ENCODE measurements around the gene LLGL2. TPM values are rescaled to one million over a fixed set of nuclear protein-coding genes. Genes with fewer than 3 reads are reported as not detected.

Gene LLGL2
- total RNA-seq, 1 donor from 2014 or later, result 14.8 TPM

DNA sequence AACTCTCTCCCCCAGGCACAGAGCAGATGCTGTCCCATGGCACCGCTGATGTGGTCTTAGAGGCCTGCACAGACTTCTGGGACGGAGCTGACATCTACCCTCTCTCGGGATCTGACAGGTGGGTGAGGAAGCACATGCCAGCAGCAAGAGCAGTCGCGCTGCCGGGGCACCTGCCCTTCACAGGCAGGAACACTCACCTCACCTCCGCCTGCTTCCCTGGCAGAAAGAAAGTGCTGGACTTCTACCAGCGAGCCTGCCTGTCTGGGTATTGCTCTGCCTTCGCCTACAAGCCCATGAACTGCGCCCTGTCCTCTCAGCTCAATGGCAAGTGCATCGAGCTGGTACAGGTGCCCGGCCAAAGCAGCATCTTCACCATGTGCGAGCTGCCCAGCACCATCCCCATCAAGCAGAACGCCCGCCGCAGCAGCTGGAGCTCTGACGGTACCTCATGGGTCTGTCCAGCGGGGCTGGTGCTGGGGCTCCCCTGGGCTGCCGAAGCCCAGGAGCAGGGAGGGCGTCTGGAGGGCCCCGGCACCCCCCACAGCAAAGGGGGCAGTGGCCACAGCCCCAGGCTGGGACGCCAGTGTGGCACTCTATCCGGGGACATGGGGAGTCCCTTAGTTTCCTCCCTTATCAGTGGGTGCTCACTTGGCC, 31.9 kb upstream of the LLGL2 start:
- no peak for DNase-seq

DNA sequence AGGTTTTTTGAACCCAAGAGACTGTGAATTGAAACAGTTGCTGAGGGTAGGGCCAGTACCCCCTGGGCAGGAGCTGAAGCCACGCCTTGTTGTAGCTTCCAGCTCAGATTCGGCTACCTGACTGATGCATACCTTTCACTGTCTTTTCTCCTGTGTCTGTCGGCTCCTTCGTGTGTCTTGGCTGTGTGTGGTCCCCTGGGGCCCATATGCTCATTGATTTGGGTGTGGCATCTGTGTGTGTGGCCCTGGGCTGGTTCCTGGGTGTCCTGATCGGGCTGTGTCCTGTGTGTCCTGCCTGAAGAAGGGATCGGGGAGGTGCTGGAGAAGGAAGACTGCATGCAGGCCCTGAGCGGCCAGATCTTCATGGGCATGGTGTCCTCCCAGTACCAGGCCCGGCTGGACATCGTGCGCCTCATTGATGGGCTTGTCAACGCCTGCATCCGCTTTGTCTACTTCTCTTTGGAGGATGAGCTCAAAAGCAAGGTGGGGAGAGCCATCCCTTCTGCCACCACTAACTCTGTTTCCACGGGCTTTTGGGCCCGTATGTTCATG, 31.1 kb upstream of the LLGL2 start:
- no peak for DNase-seq

DNA sequence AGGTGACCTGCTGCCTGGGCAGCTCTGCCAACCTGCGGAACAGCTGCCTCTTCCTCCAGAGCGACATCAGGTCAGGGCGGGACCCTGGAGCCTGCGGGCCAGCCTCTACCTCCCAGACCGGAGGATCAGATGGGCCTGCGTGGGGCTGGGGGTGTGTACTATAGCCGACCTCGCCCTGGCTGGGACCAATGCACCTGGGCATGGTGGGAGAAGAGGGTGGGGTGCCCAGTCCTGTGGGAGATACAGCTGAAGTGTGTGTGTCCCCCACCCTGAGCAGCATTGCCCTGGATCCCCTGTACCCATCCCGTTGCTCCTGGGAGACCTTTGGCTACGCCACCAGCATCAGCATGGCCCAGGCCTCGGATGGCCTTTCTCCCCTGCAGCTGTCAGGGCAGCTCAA, 29.5 kb upstream of the LLGL2 start:
- no peak for DNase-seq

DNA sequence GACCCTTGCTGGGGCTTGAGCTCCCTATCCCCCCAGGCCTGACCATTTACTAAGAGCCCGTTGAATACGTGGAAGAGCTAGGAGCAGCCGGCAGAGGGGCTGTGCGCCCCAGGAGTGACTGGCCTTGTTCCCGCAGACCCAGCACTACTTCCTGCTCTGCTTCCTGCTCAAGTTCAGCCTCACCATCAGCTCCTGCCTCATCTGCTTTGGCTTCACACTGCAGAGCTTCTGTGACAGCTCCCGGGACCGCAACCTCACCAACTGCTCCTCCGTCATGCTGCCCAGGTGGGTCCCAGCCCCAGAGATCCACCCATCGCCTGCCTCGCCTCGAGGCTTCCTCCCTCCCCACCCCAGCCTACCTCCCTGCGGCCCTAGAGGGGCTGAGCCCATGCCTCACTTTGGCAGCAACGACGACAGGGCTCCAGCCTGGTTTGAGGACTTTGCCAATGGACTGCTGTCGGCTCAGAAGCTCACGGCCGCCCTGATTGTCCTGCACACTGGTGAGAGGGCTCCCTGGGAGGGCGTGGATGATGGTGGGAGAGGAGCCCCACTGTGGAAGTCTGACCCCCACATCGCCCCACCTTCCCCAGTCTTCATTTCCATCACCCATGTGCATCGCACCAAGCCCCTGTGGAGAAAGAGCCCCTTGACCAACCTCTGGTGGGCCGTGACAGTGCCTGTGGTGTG, 27.3 kb upstream of the LLGL2 start:
- DNase-seq, result peak; percentile 54

DNA sequence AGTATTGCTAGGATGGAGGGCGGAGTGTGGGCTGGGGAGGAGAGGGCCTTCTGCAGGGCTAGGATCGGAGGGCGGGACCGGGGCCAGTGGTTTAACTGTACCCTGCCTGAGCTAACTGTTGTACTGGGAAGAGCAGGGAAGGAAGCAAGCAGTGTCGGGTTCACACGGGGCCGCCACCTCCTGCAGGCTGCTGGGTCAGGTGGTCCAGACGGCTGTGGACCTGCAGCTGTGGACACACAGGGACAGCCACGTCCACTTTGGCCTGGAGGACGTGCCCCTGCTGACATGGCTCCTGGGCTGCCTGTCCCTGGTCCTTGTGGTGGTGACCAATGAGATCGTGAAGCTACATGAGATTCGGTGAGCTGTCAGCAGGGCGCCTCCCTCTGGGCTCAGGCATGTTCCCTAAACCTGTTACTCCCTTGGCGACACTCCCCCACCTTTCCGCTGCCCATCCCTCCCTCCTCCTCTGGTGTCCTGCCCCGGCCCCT, 26.7 kb upstream of the LLGL2 start:
- no peak for DNase-seq

DNA sequence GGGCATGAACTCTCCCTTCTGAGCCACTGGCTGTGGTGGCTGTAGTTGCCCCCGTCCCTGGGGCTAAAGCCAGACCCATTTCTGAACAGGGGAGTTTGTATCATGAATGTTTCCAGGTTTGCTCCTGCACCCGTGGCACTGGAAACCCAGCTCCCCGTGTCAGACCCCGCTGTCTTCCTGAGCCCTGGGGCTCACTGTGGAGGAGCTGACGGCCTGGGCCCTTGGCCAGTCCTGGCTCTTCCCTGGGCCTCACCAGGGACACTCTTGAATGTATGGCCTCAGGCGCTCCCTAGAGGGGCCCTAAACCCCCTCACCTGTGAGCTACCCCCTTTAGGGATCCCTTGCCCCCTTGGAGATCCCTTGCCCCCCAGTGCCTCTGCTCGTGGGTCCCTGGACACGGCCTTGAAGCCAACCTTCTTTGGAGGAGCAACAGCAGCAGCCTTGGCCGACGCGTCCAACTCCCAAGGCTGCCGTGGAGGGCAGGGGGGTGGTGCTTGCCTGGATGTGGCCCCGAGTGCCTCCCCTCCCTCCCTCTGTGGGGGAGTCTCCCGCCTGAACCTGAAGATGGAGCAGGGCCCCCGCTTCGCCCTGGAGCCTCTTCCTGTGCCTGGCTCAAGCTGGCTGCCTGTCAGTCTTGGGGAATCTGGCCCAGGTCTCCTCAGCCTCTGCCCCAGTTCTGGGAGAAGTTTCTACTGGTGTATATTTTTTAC, 26.0 kb upstream of the LLGL2 start:
- DNase-seq, result no peak

DNA sequence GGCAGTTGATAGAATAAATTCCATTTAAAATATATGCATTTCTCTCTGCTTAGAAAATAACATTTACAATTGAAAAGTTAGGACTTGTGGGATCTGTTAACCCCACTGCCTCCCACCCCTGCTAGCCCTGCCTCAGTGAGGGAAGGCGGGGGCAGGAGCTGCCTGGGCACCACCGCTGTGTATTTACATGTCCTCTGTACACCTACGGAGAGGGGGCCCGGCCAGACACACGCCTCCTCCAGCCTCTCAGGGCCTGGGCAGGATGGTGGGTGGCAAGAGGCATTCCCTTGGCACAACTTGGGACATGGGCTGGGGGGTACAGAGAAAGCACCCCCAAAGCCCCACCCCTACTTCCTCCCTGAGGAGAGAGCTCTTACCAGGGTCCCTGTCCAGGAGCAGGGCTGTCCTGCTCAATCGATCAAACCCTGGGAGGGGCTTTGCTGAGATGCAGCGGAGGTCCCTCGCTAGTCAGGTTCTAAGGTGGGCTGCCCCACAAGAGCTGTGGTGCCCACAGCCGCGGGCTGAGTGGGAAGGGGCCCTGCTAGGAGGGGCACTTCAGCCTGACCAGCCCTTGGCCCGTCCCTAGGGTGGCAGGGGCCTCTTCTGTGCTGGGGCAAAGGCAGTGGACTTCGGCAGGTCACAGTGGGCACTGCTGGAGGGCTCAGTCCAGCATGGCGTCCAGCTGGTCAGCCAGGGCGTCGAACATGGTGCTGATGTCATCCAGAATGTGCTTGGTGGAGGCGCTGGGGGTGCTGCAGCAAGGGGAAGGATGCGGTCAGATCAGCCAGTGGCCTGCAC, 24.9 kb upstream of the LLGL2 start:
- no peak for DNase-seq

DNA sequence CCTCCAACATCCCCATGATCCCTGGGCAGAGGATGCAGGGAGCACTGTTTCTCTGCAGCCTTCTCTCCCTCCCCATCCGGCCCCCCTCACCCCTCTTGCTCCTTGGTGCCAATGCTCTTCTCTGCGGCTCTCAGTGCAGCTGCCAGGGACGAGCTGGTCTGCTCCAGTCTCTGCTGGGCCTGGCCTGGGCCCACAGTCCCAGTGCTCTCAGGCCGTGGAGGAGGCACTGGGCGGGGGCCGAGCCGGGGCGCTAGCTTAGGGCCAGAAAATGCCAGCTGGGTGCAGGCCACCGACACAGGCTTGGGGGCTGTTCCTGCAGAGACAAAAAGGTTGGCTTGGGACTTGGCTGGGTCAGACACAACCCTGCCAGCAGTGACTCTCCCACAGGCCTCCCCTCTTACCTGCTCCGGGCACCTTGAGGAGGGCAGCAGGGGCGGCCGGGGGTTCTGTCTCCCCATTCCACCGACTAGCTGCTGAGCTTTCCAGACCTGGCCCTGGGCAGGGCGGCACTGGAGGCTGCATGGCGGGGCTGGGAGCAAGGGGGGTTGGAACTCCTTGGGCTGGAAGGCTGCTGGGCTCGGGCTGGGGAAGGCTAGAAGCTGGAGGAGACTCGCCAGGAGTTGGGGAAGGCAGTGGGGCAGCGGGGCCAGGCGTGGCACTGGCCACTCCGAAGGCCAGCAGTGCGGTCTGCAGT, 24.0 kb upstream of the LLGL2 start:
- no peak for DNase-seq

DNA sequence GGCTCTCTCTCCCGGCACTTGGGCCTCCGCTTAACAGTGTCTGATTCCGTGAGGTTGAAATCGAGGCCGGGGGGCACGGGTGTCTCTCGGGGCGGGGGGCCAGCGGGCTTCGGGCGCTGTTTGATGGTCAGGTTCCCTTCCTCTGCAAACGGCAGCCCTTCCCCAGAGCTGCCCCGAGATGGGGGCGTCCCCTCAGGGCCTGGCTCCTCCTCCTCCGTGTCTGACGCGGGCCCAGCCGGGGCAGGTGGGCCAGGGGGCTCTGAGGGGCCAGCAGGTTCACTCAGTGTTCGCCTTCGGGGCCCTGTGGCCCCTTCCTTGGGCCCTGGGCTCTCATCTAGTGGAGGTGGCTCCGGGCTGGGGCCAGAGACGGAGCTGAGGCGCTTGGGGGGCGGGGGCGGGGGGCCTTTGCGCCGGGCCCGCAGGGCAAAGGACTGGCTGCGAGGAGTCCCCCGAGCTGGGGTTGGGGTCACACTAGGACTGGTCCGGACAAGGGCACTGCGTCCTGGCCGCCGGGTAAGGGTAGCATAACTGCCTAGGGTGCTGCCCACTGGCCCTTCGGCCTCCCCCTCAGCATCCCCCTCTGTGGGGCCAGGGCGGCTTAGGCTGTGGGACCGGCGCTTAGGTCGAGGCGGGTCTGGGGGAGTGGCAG, 23.3 kb upstream of the LLGL2 start:
- DNase-seq, result no peak

DNA sequence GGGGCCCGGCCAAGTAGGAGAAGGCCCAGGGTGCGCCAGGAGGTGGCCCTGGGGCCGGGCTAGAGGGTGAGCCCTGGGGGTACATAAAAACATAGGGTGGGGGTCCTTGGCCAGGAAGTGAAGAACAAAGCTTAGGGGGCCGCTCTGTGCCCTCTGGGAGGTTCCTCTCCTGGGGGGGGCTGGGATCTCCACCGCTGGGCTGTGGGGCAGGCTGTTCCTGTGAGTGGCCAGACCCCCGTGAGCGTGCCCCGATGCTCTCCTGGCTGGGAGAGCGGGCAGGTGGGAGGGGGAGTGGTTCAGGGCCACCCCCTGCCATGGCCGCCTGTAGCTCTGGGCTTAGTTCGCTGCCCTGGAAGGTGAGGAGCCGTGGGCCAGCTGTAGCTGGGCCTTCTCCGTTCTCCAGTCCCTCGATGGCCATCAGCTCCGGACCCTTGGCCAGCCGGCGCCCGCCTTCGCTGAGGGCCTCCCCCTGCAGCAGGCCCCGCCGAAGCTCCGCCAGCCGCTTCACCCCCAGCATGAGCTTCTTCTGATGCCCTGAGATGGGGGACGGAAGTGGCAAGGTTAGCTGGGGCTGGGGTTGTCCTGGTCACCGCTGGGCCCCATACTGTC, 22.7 kb upstream of the LLGL2 start:
- no peak for DNase-seq

DNA sequence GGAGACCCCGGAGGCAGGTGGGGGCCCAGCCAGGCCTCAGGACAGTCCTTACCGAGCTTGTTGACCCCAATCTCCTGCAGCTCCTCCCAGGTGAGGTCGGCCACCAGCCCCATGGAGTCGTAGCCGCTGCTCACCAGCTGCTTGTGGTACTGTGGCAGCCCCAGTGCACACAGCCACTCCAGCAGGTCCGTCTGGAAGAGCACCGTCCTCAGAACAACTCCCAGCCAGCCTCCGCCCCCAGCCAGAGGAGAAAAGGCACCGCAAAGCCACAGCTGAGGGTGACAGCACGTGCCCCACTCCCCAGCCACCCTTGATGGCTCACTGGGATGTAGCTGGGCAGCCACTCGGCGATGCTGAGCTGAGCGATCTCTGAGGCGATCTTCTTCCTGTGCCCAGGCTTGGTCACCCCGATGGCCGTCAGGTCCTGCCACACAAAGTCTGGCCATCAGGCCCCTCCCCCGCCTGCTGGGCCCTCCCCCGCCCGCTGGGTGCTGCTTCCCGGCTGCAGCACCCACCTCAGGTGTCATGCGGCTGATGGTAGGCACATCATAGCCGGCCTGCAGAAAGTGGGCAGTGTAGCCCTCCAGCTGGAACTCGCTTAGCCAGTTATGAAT, 22.1 kb upstream of the LLGL2 start:
- no peak for DNase-seq

DNA sequence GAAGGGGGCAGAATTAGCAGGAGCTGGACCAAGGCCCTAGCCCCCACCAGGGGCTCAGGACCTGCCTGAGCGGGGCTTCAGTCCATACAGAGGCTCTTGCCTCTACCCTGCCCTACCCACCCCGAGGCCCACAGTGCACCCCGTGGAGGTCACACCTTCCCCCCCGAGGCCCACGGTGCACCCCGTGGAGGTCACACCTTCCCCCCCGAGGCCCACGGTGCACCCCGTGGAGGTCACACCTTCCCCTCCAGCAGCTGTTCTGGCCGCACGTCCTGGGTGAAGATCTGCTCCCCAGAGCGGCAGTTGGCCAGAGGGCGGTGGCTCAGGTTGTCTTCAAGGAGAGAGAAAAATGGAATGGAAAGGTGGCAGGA, 21.5 kb upstream of the LLGL2 start:
- DNase-seq, result no peak

DNA sequence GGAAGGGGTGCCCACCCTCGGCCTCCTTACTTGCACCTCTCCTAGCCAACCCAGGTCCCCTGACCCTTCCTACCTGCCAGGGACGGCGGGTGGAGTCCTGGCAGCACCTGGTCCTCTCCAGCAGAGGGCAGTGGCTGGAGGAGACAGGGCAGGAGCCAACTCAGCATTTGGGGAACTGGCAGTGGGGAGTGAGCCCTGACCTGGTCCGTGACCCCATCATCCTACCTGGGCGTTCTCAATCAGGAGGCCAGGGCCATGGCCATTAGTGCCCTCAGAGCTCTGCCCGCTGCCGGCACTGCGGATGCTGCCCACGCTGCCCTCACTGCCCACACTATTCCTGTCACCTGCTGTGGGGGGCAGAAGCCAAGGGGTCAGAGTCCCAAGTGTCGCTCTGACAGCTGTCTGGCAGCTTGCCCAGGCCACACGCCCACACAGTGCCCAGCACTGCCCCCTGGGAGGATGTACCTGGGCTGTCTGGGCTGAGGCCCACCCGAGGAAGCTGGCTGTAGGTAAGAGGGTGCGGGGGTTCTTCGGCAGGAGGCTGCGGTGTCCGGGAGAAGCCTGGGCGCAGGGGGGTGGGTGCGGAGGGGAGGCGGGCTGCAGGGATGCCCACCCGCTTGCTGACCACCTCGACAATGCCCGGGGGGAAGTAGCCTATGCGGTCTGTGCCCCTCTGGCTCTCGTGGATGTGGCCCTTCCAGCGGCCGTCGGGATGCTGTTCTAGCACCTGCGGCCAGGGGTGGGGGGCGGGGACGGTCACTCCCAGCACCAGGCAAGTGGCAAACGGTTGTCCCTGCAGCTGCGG, 20.9 kb upstream of the LLGL2 start:
- peak; percentile 48 for DNase-seq

DNA sequence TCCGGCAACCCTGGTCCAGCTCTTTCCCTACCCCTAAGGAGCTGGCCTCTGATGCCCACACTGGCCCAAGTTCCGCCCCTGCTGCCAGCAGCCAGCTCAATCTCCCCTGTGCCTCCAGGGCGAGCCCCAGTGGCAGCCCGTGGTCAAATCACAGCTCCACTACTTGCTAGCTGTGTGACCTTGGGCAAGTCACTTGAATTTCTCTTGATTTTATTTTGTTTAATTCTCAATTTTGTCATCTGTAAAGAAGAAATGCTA, 20.4 kb upstream of the LLGL2 start:
- DNase-seq, result no peak

DNA sequence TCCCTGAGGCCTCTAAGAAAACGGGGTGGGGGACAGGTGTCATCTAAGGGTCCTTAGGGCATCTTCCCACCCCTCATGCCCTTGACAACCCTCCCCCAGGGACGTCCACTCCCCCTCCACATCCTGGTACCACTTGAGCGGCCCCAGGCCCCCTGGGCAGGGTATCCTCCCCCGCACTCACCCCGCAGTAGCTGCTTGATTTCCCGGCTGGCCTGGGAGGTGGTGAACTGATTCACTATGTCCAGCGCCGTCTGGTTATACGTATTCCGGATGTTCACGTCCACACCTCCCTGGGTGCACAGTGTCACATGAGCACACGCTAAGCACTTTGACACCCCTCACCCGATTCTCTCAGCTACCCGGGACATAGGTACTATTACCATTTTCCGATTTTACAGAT, 19.9 kb upstream of the LLGL2 start:
- no peak for DNase-seq

DNA sequence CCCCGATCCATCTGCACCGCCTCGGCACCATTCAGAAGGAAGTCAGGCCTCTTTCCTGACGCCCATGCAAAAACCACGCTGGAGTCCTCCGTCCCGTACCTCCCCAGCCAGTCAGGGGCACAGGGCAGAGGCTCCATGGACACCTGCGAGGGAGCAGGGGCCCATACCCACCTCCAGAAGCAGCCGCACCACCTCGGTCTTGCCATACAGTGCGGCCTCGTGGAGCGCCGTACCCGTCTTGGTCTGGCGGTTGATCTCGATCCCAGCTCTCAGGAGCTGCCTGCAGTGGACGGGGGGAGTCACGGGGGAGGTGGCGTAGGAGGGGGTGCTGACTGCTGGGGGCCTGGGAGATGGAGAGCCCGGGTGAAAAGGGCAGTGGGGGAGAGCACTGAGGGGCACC, 19.4 kb upstream of the LLGL2 start:
- DNase-seq, result no peak

DNA sequence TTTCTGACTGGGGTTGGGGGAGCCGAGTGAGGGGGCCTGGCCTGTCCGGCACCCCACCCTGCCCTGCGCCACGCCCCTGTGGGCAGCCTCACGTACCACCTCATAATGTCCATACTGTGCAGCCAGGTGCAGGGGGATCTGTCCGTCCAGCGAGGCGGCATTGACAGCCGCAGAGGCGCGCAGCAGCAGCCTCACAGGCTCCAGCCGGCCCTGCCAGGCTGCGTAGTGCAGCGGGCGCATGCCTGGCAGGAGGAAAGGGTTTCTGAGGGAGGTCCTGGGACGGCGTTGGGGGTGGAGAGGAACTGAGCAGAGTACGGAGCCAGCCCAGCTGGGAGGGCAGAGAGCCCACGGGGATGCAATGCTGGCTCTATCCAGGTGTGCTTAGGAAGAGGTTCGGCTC, 18.6 kb upstream of the LLGL2 start:
- DNase-seq, result no peak

DNA sequence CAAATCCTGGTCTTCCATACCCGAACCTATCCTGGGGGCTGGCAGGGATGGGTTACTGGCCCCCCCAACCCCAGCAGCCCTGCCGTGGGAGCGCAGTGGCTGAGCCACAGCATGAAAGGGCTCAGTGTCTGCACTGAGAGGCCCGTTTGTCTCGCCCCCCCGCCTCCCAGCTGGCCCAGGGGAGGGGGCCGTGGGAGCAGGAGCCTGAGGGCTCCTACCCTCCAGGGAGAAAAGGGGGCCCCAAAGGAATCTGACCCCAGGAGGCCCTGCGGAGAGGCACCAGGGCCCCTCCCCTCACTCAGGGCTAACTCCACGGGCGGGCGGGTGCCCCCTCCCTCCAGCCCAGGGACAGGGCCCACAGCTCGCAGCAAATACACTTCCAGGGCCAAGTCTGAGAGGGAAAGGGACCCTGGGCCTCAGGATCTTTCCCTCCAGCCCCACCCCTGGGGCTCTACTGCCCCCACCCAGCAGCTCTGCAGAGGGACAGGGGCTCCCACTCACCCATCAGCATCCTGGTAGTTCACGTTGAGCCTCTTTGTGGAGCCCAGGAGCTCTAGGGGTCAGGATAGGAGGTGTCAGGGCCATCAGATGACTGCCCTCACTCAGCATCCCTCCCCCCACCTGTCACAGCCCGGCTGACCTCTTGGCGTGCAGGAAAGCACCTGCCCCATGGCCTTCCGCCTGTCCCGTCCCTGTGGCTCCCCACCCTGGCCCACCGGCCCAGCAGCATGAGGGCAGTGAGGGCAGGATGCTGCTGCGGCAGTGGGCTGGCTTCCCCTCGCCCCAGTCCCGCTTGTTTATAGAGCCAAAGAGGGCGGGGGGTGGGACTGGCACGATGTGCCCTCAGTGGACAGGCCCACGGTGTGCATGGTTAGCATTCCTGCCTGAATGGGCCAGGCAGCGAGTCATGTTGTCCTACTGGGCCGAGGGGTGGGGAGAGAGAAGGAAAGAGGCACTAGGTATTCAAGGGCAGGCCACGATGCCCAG, 17.5 kb upstream of the LLGL2 start:
- DNase-seq, result no peak

DNA sequence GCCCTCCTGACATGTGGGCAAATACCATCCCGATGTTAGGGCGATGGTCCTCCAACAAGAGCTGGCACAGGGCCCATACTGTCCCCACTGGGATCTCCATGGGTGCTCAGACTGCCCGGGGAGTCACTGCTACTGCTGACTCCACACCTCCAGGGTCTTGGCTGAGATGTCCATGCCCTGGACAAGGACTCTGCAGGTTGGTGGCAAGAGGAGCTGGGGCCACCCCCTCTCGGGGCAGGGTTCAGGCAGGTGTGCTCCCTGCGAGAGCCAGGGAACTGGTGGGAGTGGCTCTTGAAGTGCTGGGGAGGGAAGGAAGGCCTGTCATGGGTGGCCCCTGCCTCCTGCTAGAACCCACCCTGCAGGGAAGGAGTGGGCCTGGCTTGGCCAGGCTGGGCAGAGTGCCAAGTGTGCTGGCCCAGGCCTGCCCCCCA, 16.6 kb upstream of the LLGL2 start:
- DNase-seq, result no peak
